AG09319 (cell line): ENCODE results near the gene CRYM.
"Not testable (repeated sequence)": the region's sequence is repeated elsewhere in the genome, so short reads cannot be mapped to it uniquely, and the experiment has no call there.

Source experiments
- DNase-seq: peaks from one replicate; pipeline ENCODE4 v3.0.0-alpha.2; 2010; ENCODE audit warnings: low read depth; ENCODE audit errors: extremely low read depth
- TF ChIP-seq, protein P1 (sequence below): IDR thresholded peaks from 2 replicates; pipeline ENCODE4 v1.5.1; 2011; ENCODE audit warnings: low read depth, mild to moderate bottlenecking, inconsistent platforms, low read length, moderate library complexity

The CRYM gene

DNA sequence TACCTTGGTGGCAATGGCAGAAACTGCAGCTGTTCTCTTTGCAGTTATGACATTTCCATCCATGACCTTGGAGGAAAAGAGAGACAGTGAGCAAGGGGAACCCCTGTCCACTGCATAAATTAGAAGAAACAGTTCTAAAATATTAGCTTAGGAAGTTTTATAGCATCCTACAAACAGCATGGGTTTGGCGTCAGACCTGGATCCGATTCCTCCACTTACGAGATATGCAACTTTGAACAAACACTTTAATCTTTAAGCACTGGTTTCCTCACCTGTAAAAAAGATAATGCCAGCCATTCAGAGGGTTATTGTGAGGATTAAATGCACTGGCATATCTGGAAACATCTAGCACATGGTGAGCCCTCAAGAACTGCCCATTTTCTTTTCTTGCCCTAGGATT is 2.6 kb downstream of the CRYM start:
- no peak for DNase-seq
- TF ChIP-seq, protein P1, sequence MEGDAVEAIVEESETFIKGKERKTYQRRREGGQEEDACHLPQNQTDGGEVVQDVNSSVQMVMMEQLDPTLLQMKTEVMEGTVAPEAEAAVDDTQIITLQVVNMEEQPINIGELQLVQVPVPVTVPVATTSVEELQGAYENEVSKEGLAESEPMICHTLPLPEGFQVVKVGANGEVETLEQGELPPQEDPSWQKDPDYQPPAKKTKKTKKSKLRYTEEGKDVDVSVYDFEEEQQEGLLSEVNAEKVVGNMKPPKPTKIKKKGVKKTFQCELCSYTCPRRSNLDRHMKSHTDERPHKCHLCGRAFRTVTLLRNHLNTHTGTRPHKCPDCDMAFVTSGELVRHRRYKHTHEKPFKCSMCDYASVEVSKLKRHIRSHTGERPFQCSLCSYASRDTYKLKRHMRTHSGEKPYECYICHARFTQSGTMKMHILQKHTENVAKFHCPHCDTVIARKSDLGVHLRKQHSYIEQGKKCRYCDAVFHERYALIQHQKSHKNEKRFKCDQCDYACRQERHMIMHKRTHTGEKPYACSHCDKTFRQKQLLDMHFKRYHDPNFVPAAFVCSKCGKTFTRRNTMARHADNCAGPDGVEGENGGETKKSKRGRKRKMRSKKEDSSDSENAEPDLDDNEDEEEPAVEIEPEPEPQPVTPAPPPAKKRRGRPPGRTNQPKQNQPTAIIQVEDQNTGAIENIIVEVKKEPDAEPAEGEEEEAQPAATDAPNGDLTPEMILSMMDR, result no peak

DNA sequence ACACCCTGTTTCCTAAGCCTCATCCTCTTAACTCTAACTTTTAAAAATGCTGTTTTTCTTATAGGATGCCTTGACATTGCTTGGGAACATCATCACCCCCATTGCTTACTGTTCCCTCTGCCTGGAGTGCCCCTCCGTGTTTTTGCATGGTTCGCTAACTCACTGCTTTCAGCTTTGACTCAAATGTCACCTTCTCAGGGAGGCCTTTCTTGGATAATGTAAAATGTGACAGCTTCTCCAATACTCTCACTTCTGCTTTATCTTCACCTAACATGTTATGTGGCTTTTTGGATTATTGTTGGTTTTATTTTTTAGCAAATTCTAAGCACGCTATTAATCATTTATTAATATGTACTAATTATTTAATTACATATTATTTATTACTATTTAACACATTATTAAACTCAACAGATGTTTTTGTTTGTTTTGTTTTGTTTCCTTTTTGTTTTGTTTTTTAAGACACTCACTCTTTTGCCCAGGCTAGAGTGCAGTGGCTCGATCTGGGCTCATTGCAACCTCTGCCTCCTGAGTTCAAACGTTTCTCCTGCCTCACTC is 3.8 kb downstream of the CRYM start:
- DNase-seq, result no peak
- TF ChIP-seq, protein P1, result no peak

DNA sequence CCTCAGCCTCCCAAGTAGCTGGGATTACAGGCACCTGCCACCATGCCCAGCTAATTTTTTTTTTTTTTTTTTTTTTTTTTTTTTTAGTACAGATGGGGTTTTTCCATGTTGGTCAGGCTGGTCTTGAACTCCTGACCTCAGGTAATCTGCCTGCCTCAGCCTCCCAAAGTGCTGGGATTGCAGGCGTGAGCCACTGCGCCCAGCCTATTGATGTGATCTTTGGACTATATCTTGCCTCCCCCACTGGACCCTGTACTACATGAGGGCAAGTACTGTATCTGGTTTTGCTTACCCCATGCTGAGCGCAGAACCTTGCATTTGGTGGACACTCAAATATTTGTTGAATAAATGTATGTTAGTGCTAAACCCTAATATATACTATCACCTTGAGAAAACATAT is 5.3 kb downstream of the CRYM start:
- not testable (repeated sequence) for DNase-seq

DNA sequence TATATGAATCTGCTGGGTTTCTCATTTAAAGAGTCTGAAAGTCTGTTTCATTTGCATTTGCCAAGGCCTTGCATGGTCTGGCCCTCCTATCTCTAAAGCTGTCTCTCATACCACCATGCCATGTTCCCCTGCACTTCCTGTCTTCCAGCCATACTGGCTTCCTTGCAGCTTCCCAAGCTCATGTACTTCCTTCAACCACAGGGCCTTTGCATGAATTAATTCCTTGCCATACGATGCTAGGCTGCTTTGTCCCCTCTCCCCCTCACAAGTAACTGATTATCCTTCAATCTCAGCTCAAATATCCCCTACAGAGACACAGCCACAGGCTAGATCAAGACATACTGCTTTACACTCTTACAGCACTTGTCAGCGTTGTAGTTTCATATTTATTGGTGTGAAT is 5.8 kb downstream of the CRYM start:
- TF ChIP-seq, protein P1, result no peak
- DNase-seq, result no peak

DNA sequence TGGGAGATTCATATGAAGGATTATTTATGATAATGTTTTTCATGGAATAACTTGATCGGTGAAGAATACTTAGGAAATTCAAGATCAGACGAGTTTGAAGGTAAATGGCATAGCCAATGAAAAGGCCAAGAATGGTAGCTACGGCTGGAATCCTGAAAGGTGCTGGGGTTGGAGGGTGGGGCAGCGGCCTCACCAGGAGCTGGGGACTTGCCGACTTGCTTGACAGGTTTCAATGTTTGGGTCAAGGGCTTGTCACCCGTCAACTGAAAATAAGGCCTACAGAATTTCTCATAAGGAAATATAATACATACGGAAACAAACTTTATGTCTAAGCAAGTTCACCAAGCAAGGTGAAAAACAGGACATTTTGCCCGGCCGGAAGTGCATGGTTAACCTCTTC is 9.9 kb downstream of the CRYM start:
- DNase-seq, result no peak
- TF ChIP-seq, protein P1, result no peak

DNA sequence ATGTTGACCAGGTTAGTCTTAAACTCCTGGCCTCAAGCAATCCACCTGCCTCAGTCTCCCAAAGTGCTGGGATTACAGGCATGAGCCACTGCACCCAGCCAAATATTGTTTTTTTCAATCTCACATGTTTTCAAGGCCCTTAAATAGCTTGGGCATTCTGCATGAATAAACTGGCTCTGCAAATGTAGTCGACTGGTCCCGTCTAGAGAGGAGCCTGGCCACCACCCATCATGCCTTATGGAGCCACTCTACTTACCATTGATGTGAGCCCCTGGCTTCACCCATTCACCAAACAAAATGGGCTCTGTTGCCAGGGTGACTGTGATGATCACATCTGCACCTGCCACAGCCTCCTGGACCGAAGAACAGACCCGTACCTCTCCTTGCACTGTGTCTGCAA is 10.8 kb downstream of the CRYM start:
- TF ChIP-seq, protein P1, result no peak
- DNase-seq, result no peak

DNA sequence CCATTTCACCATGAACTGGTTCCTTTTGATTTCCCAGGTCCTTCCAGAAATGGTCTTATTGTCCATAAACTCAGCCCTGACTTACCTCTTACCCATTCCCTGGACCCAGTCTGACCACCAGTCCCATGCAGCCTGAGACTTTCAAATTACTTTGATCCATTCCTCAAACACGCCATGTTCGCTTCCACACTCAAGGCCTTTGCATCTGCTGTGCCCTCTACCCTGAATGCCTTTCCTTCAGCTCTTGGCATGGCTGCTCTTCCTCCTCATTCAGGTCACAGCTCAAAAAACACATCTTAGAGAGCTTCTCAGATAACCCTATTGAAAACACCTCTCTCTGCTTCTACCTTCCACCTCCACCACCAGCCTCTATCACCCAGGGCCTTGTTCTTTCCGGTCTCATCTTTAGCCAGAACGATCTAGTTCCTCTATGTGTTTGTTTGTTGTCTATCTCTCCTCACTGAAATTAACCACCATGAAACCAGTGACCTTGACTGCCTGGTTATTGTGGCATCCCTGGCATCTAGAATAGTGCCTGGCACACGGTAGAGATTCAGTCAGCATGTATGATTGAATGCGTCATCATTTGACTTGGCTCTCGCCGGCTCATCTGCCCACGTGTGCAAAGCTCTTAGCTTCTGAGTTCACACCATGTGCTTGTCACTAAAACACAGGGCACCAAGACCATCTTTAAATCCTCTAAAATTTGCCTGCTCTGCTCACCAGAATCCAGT is 12.8 kb downstream of the CRYM start:
- no peak for DNase-seq
- TF ChIP-seq, protein P1, result no peak

DNA sequence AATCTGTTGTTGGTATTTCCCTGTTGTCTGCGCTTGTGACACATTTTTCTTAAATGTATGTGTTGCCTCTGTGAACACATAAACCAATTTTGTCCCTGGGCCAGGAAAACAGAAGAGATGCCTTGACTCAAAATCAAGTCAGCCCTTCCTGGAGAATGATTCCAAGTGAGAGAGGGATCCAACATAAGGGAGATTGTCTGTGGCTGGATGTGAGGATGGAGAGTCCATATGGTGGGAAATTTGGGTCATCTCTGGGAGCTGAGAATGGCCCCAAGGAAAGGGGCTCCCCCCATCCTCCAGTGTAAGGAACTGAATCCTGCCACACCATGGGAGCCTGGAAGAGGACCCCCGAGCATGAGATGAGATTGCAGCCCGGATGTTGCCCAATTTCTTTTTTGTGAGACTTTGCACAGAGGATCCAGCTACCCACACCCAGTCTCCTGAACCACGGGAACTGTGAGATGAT is 13.5 kb downstream of the CRYM start:
- no peak for DNase-seq
- TF ChIP-seq, protein P1, result no peak
